COR-L47 (cell line): ENCODE data around the gene TTC7B.
"Not testable (repeated sequence)": the region's sequence is repeated elsewhere in the genome, so short reads cannot be mapped to it uniquely, and the experiment has no call there.

Source experiments
- DNase-seq: peaks from one replicate; lab custom pipeline; 2025; lab: John Stamatoyannopoulos, UW

TTC7B gene

GRCh38 chr14:90830931-90831701 is 14.9 kb upstream of the TTC7B start:
- no peak for DNase-seq

DNA sequence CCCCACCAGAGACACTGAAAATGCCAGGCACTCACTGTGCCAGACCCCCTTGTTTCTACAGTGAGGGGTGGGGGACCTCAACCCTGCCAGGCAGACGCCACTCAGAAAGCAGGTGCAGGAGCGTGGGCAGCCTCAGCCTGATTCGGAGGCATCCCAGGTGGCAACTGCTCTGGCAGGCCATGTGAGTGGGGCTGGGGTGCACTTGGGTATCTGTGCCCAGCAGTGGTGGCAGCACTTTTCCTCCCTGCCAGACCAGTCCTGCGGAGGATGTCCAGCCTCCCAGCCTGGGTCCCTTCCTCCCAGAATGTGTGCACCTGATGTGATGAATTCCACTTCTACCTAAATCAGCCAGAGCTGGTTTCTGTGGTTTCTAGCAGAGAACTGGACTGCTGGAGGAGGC is 13.4 kb upstream of the TTC7B start:
- DNase-seq: no peak

- DNase-seq: no peak
These were observed 12.6 kb upstream of the TTC7B start for GRCh38 chr14:90828642-90829487.

DNA sequence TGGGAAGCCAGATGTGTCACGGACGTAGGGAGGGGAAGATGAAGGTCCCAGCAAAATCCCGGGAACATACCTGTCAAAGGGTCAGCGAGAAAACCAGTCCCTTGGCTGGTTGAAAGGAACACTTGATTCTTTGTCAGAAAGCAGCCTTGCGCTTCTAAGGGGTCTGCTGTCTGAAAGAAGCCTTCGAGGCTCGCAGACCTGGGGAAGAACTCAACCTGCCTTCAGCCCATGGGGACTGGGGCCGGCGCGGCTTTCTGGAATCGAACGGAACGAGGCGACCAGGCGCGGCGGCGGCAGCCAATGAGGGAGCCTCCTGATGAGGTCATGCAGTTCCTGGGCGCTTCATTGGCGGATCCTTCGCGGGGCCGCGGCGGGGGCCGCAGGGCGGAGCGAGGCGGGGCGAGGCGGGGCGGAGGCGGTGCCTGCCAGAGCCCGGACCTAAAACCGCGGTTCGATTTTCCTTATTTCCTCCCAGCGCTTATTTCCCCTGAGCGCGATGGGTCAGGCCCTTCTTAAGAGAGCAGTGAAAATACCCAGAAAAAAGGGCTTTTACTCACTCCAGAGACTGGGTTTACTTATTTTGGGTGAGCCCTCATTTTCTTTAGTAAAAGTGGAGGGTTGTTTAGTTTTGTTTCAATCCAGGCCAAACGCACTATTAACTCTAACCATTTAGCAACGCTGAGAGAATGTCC is 11.8 kb upstream of the TTC7B start:
- peak; percentile 86 for DNase-seq

- DNase-seq: not testable (repeated sequence)
These were observed 7.3 kb upstream of the TTC7B start for GRCh38 chr14:90823542-90823941.

- DNase-seq: peak; percentile 15
These were observed 4.7 kb upstream of the TTC7B start for GRCh38 chr14:90820958-90821357.

GRCh38 chr14:90819734-90820393 is 3.6 kb upstream of the TTC7B start:
- DNase-seq: no peak

GRCh38 chr14:90818715-90819114 is 2.5 kb upstream of the TTC7B start:
- no peak for DNase-seq

GRCh38 chr14:90816681-90817436 is 629 bp upstream of the TTC7B start:
- no peak for DNase-seq

- DNase-seq: no peak
These were observed 733 bp downstream of the TTC7B start for GRCh38 chr14:90815572-90815821.

- DNase-seq: no peak
These were observed 1.2 kb downstream of the TTC7B start for GRCh38 chr14:90814806-90815571.

DNA sequence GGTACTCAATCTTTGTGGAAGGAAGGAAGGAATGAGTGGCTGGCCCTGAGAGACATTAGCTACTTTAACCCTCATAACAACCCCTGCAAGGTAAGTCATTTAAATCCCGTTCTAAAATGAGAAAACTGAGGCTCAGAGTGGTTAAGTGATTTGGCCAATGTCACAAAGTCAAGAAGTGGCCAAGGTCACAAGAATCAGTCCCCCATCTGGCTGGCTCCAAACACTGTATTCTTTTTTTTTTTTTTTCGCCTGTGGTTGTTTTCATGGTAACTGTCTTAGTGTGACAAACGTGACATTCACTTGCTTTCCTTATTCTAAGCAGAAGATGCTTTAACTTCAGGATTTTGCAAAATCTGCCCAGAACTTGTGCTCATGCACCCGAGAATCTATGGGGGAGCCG is 2.8 kb downstream of the TTC7B start:
- no peak for DNase-seq

GRCh38 chr14:90812109-90812508 is 4.1 kb downstream of the TTC7B start:
- no peak for DNase-seq

GRCh38 chr14:90811641-90812040 is 4.6 kb downstream of the TTC7B start:
- DNase-seq: no peak

DNA sequence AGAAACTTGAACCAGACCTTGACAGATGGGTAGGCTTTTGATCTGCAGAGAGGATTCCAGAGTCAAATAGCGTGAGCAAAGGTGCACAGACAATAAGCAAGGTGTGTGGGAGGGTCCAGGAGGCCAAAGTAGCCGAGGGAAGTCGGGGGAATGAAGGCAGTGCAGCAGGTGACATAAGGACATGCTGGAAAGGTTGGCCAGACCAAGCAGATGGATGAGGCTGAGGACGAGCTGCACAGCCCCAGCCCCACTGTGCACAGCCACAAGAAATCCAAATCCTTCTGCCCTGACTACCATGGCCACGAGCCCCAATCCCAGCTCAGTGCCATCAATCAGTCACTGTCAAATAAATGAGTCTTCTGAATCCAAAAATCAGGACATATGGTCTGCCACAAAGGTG is 5.4 kb downstream of the TTC7B start:
- no peak for DNase-seq

GRCh38 chr14:90809530-90810312 is 6.5 kb downstream of the TTC7B start:
- no peak for DNase-seq

- DNase-seq: no peak
These were observed 7.3 kb downstream of the TTC7B start for GRCh38 chr14:90808759-90809529.

- no peak for DNase-seq
These were observed 9.2 kb downstream of the TTC7B start for GRCh38 chr14:90807060-90807459.
